ENCODE data around the gene C1orf210.

The C1orf210 gene

GRCh38 chr1:43318831-43319230 is 33.5 kb upstream of the C1orf210 start:
- no peak overlapping the region for H3K27ac ChIP-seq (ENCODE audit: low read length)
- H3K27me3 ChIP-seq (ENCODE audit: control insufficient read depth, insufficient read depth, low read length) = no peaks in the 10 kb centered on the region
- no peaks in the 10 kb centered on the region for H3K4me1 ChIP-seq (ENCODE audit: control insufficient read depth, low read depth, low read length)
- H3K4me3 ChIP-seq (ENCODE audit: low read length) = no peak overlapping the region
- no peaks in the 10 kb centered on the region for H3K36me3 ChIP-seq (ENCODE audit: control insufficient read depth, low read depth, low read length)
- no peaks in the 10 kb centered on the region for H3K9me3 ChIP-seq (ENCODE audit: control insufficient read depth, low read depth, low read length)
- no peak overlapping the region for H3K9ac ChIP-seq (ENCODE audit: low read length)

GRCh38 chr1:43317817-43318471 is 32.6 kb upstream of the C1orf210 start:
- H3K36me3 ChIP-seq (ENCODE audit: control insufficient read depth, low read depth, low read length) = no peaks in the 10 kb centered on the region
- H3K27me3 ChIP-seq (ENCODE audit: control insufficient read depth, insufficient read depth, low read length) = no peaks in the 10 kb centered on the region
- no peak overlapping the region for H3K9ac ChIP-seq (ENCODE audit: low read length)
- H3K9me3 ChIP-seq (ENCODE audit: control insufficient read depth, low read depth, low read length) = no peaks in the 10 kb centered on the region
- no peak overlapping the region for H3K27ac ChIP-seq (ENCODE audit: low read length)
- no peak overlapping the region for H3K4me3 ChIP-seq (ENCODE audit: low read length)
- H3K4me1 ChIP-seq (ENCODE audit: control insufficient read depth, low read depth, low read length) = no peaks in the 10 kb centered on the region

- no peaks in the 10 kb centered on the region for H3K4me1 ChIP-seq (ENCODE audit: control insufficient read depth, low read depth, low read length)
- no peaks in the 10 kb centered on the region for H3K9me3 ChIP-seq (ENCODE audit: control insufficient read depth, low read depth, low read length)
- no peaks in the 10 kb centered on the region for H3K36me3 ChIP-seq (ENCODE audit: control insufficient read depth, low read depth, low read length)
- no peak overlapping the region for H3K4me3 ChIP-seq (ENCODE audit: low read length)
- no peak overlapping the region for H3K27ac ChIP-seq (ENCODE audit: low read length)
- H3K9ac ChIP-seq (ENCODE audit: low read length) = no peak overlapping the region
- no peaks in the 10 kb centered on the region for H3K27me3 ChIP-seq (ENCODE audit: control insufficient read depth, insufficient read depth, low read length)
Measured at GRCh38 chr1:43316738-43317520, 31.5 kb upstream of the C1orf210 start.

GRCh38 chr1:43315963-43316737 is 30.8 kb upstream of the C1orf210 start:
- Histone ChIP-seq H3K9ac (ENCODE audit: low read length) (no peak overlapping the region), H3K9me3 (ENCODE audit: control insufficient read depth, low read depth, low read length) (no peaks in the 10 kb centered on the region), H3K4me3 (ENCODE audit: low read length) (no peak overlapping the region), H3K36me3 (ENCODE audit: control insufficient read depth, low read depth, low read length) (no peaks in the 10 kb centered on the region), H3K27ac (ENCODE audit: low read length) (no peak overlapping the region), H3K27me3 (ENCODE audit: control insufficient read depth, insufficient read depth, low read length) (no peaks in the 10 kb centered on the region), H3K4me1 (ENCODE audit: control insufficient read depth, low read depth, low read length) (no peaks in the 10 kb centered on the region)

- Histone ChIP-seq H3K4me3 (ENCODE audit: low read length) (no peak overlapping the region), H3K4me1 (ENCODE audit: control insufficient read depth, low read depth, low read length) (no peaks in the 10 kb centered on the region), H3K9ac (ENCODE audit: low read length) (no peak overlapping the region), H3K36me3 (ENCODE audit: control insufficient read depth, low read depth, low read length) (no peaks in the 10 kb centered on the region), H3K9me3 (ENCODE audit: control insufficient read depth, low read depth, low read length) (no peaks in the 10 kb centered on the region), H3K27ac (ENCODE audit: low read length) (no peak overlapping the region), H3K27me3 (ENCODE audit: control insufficient read depth, insufficient read depth, low read length) (no peaks in the 10 kb centered on the region)
Measured at GRCh38 chr1:43315481-43315880, 30.1 kb upstream of the C1orf210 start.

- Histone ChIP-seq H3K9ac (ENCODE audit: low read length) (no peak overlapping the region), H3K4me3 (ENCODE audit: low read length) (no peak overlapping the region), H3K36me3 (ENCODE audit: control insufficient read depth, low read depth, low read length) (no peaks in the 10 kb centered on the region), H3K9me3 (ENCODE audit: control insufficient read depth, low read depth, low read length) (no peaks in the 10 kb centered on the region), H3K4me1 (ENCODE audit: control insufficient read depth, low read depth, low read length) (no peaks in the 10 kb centered on the region), H3K27ac (ENCODE audit: low read length) (no peak overlapping the region), H3K27me3 (ENCODE audit: control insufficient read depth, insufficient read depth, low read length) (no peaks in the 10 kb centered on the region)
Measured at GRCh38 chr1:43314233-43314632, 28.9 kb upstream of the C1orf210 start.

GRCh38 chr1:43313771-43314170 is 28.4 kb upstream of the C1orf210 start:
- no peaks in the 10 kb centered on the region for H3K27me3 ChIP-seq (ENCODE audit: control insufficient read depth, insufficient read depth, low read length)
- no peak overlapping the region for H3K27ac ChIP-seq (ENCODE audit: low read length)
- H3K36me3 ChIP-seq (ENCODE audit: control insufficient read depth, low read depth, low read length) = no peaks in the 10 kb centered on the region
- H3K9ac ChIP-seq (ENCODE audit: low read length) = no peak overlapping the region
- no peak overlapping the region for H3K4me3 ChIP-seq (ENCODE audit: low read length)
- H3K9me3 ChIP-seq (ENCODE audit: control insufficient read depth, low read depth, low read length) = no peaks in the 10 kb centered on the region
- H3K4me1 ChIP-seq (ENCODE audit: control insufficient read depth, low read depth, low read length) = no peaks in the 10 kb centered on the region

- no peaks in the 10 kb centered on the region for H3K9me3 ChIP-seq (ENCODE audit: control insufficient read depth, low read depth, low read length)
- H3K27me3 ChIP-seq (ENCODE audit: control insufficient read depth, insufficient read depth, low read length) = no peaks in the 10 kb centered on the region
- no peak overlapping the region for H3K27ac ChIP-seq (ENCODE audit: low read length)
- no peak overlapping the region for H3K9ac ChIP-seq (ENCODE audit: low read length)
- H3K4me3 ChIP-seq (ENCODE audit: low read length) = no peak overlapping the region
- H3K4me1 ChIP-seq (ENCODE audit: control insufficient read depth, low read depth, low read length) = no peaks in the 10 kb centered on the region
- no peaks in the 10 kb centered on the region for H3K36me3 ChIP-seq (ENCODE audit: control insufficient read depth, low read depth, low read length)
Measured at GRCh38 chr1:43312663-43313515, 27.5 kb upstream of the C1orf210 start.

GRCh38 chr1:43312212-43312623 is 26.8 kb upstream of the C1orf210 start:
- no peaks in the 10 kb centered on the region for H3K27me3 ChIP-seq (ENCODE audit: control insufficient read depth, insufficient read depth, low read length)
- no peaks in the 10 kb centered on the region for H3K9me3 ChIP-seq (ENCODE audit: control insufficient read depth, low read depth, low read length)
- H3K36me3 ChIP-seq (ENCODE audit: control insufficient read depth, low read depth, low read length) = no peaks in the 10 kb centered on the region
- H3K4me1 ChIP-seq (ENCODE audit: control insufficient read depth, low read depth, low read length) = no peaks in the 10 kb centered on the region
- no peak overlapping the region for H3K4me3 ChIP-seq (ENCODE audit: low read length)
- H3K9ac ChIP-seq (ENCODE audit: low read length) = no peak overlapping the region
- H3K27ac ChIP-seq (ENCODE audit: low read length) = no peak overlapping the region

GRCh38 chr1:43311521-43311920 is 26.1 kb upstream of the C1orf210 start:
- Histone ChIP-seq H3K36me3 (ENCODE audit: control insufficient read depth, low read depth, low read length) (no peaks in the 10 kb centered on the region), H3K9ac (ENCODE audit: low read length) (no peak overlapping the region), H3K27ac (ENCODE audit: low read length) (no peak overlapping the region), H3K4me3 (ENCODE audit: low read length) (no peak overlapping the region), H3K4me1 (ENCODE audit: control insufficient read depth, low read depth, low read length) (no peaks in the 10 kb centered on the region), H3K9me3 (ENCODE audit: control insufficient read depth, low read depth, low read length) (no peaks in the 10 kb centered on the region), H3K27me3 (ENCODE audit: control insufficient read depth, insufficient read depth, low read length) (no peaks in the 10 kb centered on the region)

Data from iPS-18a (cell line).